Activated naive CD4-positive, alpha-beta T cell treated with anti-CD3 and anti-CD28 coated beads for 36 hours (primary cell): ENCODE data around the gene AIRE. TPM values are rescaled to one million over a fixed set of nuclear protein-coding genes. Genes with fewer than 3 reads are reported as not detected.
"Not testable (repeated sequence)": the region's sequence is repeated elsewhere in the genome, so short reads cannot be mapped to it uniquely, and the experiment has no call there.

Experiments
- CTCF ChIA-PET: fragments of 350-600 bp; sonication (Branson Sonifier 250); formaldehyde crosslinking; loops from one replicate; lab custom pipeline; 2021; ENCODE audit warnings: antibody characterized with exemption; lab: Charles Lee
- DNase-seq: peaks from one replicate; pipeline ENCODE4 v3.0.0-alpha.2; 2020
- H3K27ac Mint-ChIP-seq: one replicate; pipeline ENCODE4 v1.8.0; 2021; ENCODE audit warnings: mild to moderate bottlenecking, mixed read lengths
- H3K27me3 Mint-ChIP-seq: one replicate; pipeline ENCODE4 v1.8.0; 2021; ENCODE audit warnings: low read depth, mixed read lengths
- H3K36me3 Mint-ChIP-seq: one replicate; pipeline ENCODE4 v1.8.0; 2021; ENCODE audit warnings: low read depth, mixed read lengths
- H3K4me1 Mint-ChIP-seq: one replicate; pipeline ENCODE4 v1.8.0; 2021; ENCODE audit warnings: low read depth, mixed read lengths
- H3K4me3 Mint-ChIP-seq: one replicate; pipeline ENCODE4 v1.8.0; 2021; ENCODE audit warnings: mild to moderate bottlenecking, moderate library complexity, mixed read lengths
- H3K9me3 Mint-ChIP-seq: one replicate; pipeline ENCODE4 v1.8.0; 2021; ENCODE audit warnings: mixed read lengths
- intact Hi-C: fragments of 100-400 bp; cut with micrococcal nuclease; formaldehyde crosslinking; loops from one replicate; pipeline ENCODE4 v1.15.1; 2023
- total RNA-seq, 2 experiments: library from RNA; stranded (reverse); gene quantifications; one replicate each; pipeline ENCODE4 v1.2.3, GENCODE V29; 2021

AIRE gene
- total RNA-seq, 2 experiments from 2014 or later = not detected

- CTCF ChIA-PET = no interaction called here
- H3K27ac Mint-ChIP-seq = no peak overlapping the region
- intact Hi-C loops = loop anchor here (10.0 kb wide), 1 partner anchor 151 kb away; no protein-coding TSS in a partner anchor
- no peaks in the 10 kb centered on the region for H3K36me3 Mint-ChIP-seq
- no peak for DNase-seq
- H3K9me3 Mint-ChIP-seq = no peaks in the 10 kb centered on the region
- no peaks in the 10 kb centered on the region for H3K27me3 Mint-ChIP-seq
- H3K4me1 Mint-ChIP-seq = peaks cover 2% of the 10 kb centered on the region
- no peak overlapping the region for H3K4me3 Mint-ChIP-seq
These were observed 48.0 kb downstream of the AIRE start for GRCh38 chr21:44333509-44334328.

- no peak overlapping the region for H3K4me3 Mint-ChIP-seq
These were observed 48.8 kb downstream of the AIRE start for GRCh38 chr21:44334329-44335030.

GRCh38 chr21:44335266-44336059 is 49.8 kb downstream of the AIRE start:
- Mint-ChIP-seq H3K4me3 (no peak overlapping the region), H3K9me3 (no peaks in the 10 kb centered on the region), H3K4me1 (peaks cover 13% of the 10 kb centered on the region), H3K36me3 (no peaks in the 10 kb centered on the region), H3K27me3 (no peaks in the 10 kb centered on the region), H3K27ac (no peak overlapping the region)
- intact Hi-C loops = loop anchor here (5.0 to 10.0 kb wide), 2 partner anchors 149 to 1363 kb away; partner anchors contain the start of gene PKNOX1
- DNase-seq = no peak
- CTCF ChIA-PET = interaction anchor here (0.6 kb wide), 1 partner anchor 675 kb away, joined by 3 read pairs; no protein-coding TSS in a partner anchor

More at GRCh38 chr21:44334329-44335030, 48.8 kb downstream of the AIRE start:
- Mint-ChIP-seq H3K27me3 (no peaks in the 10 kb centered on the region), H3K36me3 (no peaks in the 10 kb centered on the region), H3K4me1 (peaks cover 3% of the 10 kb centered on the region), H3K27ac (no peak overlapping the region), H3K9me3 (no peaks in the 10 kb centered on the region)
- intact Hi-C loops = loop anchor here (5.0 to 10.0 kb wide), 2 partner anchors 150 to 1362 kb away; partner anchors contain the start of gene PKNOX1
- no peak for DNase-seq
- CTCF ChIA-PET = interaction anchor here (0.6 kb wide), 1 partner anchor 676 kb away, joined by 3 read pairs; no protein-coding TSS in a partner anchor

- Mint-ChIP-seq H3K27ac (no peak overlapping the region), H3K27me3 (no peaks in the 10 kb centered on the region), H3K36me3 (no peaks in the 10 kb centered on the region), H3K4me1 (peaks cover 14% of the 10 kb centered on the region), H3K9me3 (no peaks in the 10 kb centered on the region), H3K4me3 (no peak overlapping the region)
- CTCF ChIA-PET = interaction anchor here (0.8 to 1.7 kb wide), 3 partner anchors 18 to 40 kb away, joined by 3 to 5 read pairs (median 3); no protein-coding TSS in a partner anchor
- intact Hi-C loops = loop anchor here (5.0 to 10.0 kb wide), 2 partner anchors 147 to 1365 kb away; partner anchors contain the start of gene PKNOX1
- no peak for DNase-seq
These were observed 51.8 kb downstream of the AIRE start for GRCh38 chr21:44337449-44337848.

- peak overlapping the region; percentile 48 for H3K4me3 Mint-ChIP-seq
- peak; percentile 56 for DNase-seq
- no peaks in the 10 kb centered on the region for H3K27me3 Mint-ChIP-seq
- H3K9me3 Mint-ChIP-seq = no peaks in the 10 kb centered on the region
- peaks cover 14% of the 10 kb centered on the region for H3K4me1 Mint-ChIP-seq
- H3K27ac Mint-ChIP-seq = peak overlapping the region; percentile 36
- intact Hi-C loops = loop anchor here (5.0 to 10.0 kb wide), 2 partner anchors 147 to 1366 kb away; partner anchors contain the start of gene PKNOX1
- CTCF ChIA-PET = interaction anchor here (0.8 to 1.7 kb wide), 3 partner anchors 19 to 40 kb away, joined by 3 to 5 read pairs (median 3); no protein-coding TSS in a partner anchor
- no peaks in the 10 kb centered on the region for H3K36me3 Mint-ChIP-seq
These were observed 52.5 kb downstream of the AIRE start for GRCh38 chr21:44337941-44338895.

- no peaks in the 10 kb centered on the region for H3K9me3 Mint-ChIP-seq
- H3K27me3 Mint-ChIP-seq = no peaks in the 10 kb centered on the region
- H3K4me3 Mint-ChIP-seq = peak within 1 kb of the TSS; percentile 83
- DNase-seq = peak; percentile 95
- intact Hi-C loops = loop anchor here (1.0 to 10.0 kb wide), 6 partner anchors 16 to 1367 kb away; partner anchors contain the start of genes LRRC3, PFKL, PKNOX1 and SUMO3
- H3K4me1 Mint-ChIP-seq = peaks cover 14% of the 10 kb centered on the region
- CTCF ChIA-PET = interaction anchor here (1.7 kb wide), 1 partner anchor 41 kb away, joined by 5 read pairs; no protein-coding TSS in a partner anchor
- H3K27ac Mint-ChIP-seq = peak within 1 kb of the TSS; percentile 86
- no peaks in the 10 kb centered on the region for H3K36me3 Mint-ChIP-seq
These were observed 53.6 kb downstream of the AIRE start, which contains the start of gene CFAP410 for GRCh38 chr21:44338971-44339910. CFAP410 (minus strand) TSS chr21:44339390; CDS start chr21:44339194, 196 bp downstream.

GRCh38 chr21:44341726-44342458 is 56.2 kb downstream of the AIRE start:
- H3K36me3 Mint-ChIP-seq, DNase-seq, H3K27ac Mint-ChIP-seq, H3K4me3 Mint-ChIP-seq, H3K27me3 Mint-ChIP-seq, intact Hi-C loops, H3K9me3 Mint-ChIP-seq: not testable (repeated sequence)
- peaks cover 14% of the 10 kb centered on the region for H3K4me1 Mint-ChIP-seq
- CTCF ChIA-PET = interaction anchor here (0.9 kb wide), 1 partner anchor 44 kb away, joined by 5 read pairs; no protein-coding TSS in a partner anchor

- H3K4me3 Mint-ChIP-seq, DNase-seq, intact Hi-C loops, CTCF ChIA-PET, H3K9me3 Mint-ChIP-seq, H3K27me3 Mint-ChIP-seq, H3K27ac Mint-ChIP-seq, H3K36me3 Mint-ChIP-seq: not testable (repeated sequence)
- peaks cover 14% of the 10 kb centered on the region for H3K4me1 Mint-ChIP-seq
These were observed 57.3 kb downstream of the AIRE start for GRCh38 chr21:44342981-44343380.

GRCh38 chr21:44344541-44345183 is 59.0 kb downstream of the AIRE start:
- CTCF ChIA-PET = no interaction called here
- no peak for DNase-seq
- Mint-ChIP-seq H3K36me3 (no peaks in the 10 kb centered on the region), H3K27ac (no peak overlapping the region), H3K27me3 (no peaks in the 10 kb centered on the region), H3K9me3 (no peaks in the 10 kb centered on the region), H3K4me3 (no peak overlapping the region), H3K4me1 (peaks cover 12% of the 10 kb centered on the region)
- intact Hi-C loops = no loop called here
